Esophagus (tissue), 2 donors: ENCODE data around the gene PHACTR2. TPM values are rescaled to one million over a fixed set of nuclear protein-coding genes. Genes with fewer than 3 reads are reported as not detected.
A peak's percentile ranks its signal among the peaks of the same experiment; 100 is the strongest.

Experiments
- H3K27ac ChIP-seq, 2 donors: one replicate each; pipeline ENCODE4 v1.5.1; 2013; ENCODE audit warnings: low read depth in 2 of 2, mild to moderate bottlenecking in 2 of 2, inconsistent platforms in 1 of 2, low read length in 1 of 2, moderate library complexity in 1 of 2
- H3K27me3 ChIP-seq, 2 donors: one replicate each; pipeline ENCODE4 v1.6.1; 2013; ENCODE audit warnings: low read length in 2 of 2, control low read depth in 1 of 2, mild to moderate bottlenecking in 1 of 2; ENCODE audit not compliant: insufficient read depth in 2 of 2, control insufficient read depth in 1 of 2
- H3K36me3 ChIP-seq, 2 donors: one replicate each; pipeline ENCODE4 v1.6.1; 2013; ENCODE audit warnings: low read length in 1 of 2; ENCODE audit not compliant: control insufficient read depth in 2 of 2, insufficient read depth in 2 of 2
- H3K4me1 ChIP-seq, 2 donors: one replicate each; pipeline ENCODE4 v1.6.1; 2013; ENCODE audit warnings: low read length in 1 of 2; ENCODE audit not compliant: control insufficient read depth in 2 of 2, insufficient read depth in 2 of 2
- H3K4me3 ChIP-seq, 2 donors: one replicate each; pipeline ENCODE4 v1.5.1; 2013; ENCODE audit warnings: low read length in 2 of 2, mild to moderate bottlenecking in 2 of 2, low read depth in 1 of 2, moderate library complexity in 1 of 2
- H3K9me3 ChIP-seq, 2 donors: one replicate each; pipeline ENCODE4 v1.6.1; 2013; ENCODE audit warnings: mild to moderate bottlenecking in 2 of 2, low read depth in 1 of 2, low read length in 1 of 2, moderate library complexity in 1 of 2; ENCODE audit not compliant: control insufficient read depth in 2 of 2, insufficient read depth in 1 of 2
- WGBS, 2 donors: extraction: QIAGEN DNeasy Blood & Tissue Kit; methylation state at CpG; one replicate each; pipeline ENCODE4 v1.1.7; 2013; 5-methylcytosine and 5-hydroxymethylcytosine counted together
- polyA plus RNA-seq, 2 donors: library from polyadenylated mRNA; stranded (reverse); fragments of 200-250 nt; gene quantifications; one replicate each; pipeline ENCODE4 v1.2.3, GENCODE V29; 2013
- donor health status: healthy with polysubstance abuse.
- donor health status: Bipolar disorder and iron deficiency.

Gene PHACTR2
- polyA plus RNA-seq, 2 donors: 12.3 to 13.2 TPM

GRCh38 chr6:143673669-143674068, 4.1 kb upstream of the PHACTR2 start:
- Histone ChIP-seq H3K9me3 (no peaks in the 10 kb centered on the region), H3K27me3 (no peaks in the 10 kb centered on the region), H3K4me1 (peaks cover 0 to 6% of the 10 kb centered on the region in 2 donors), H3K4me3 (no peak overlapping the region), H3K36me3 (no peaks in the 10 kb centered on the region), H3K27ac (peak overlapping the region in 1 of 2 donors; percentile 1)
- 27 to 34% methylated on average over 4 of the region's 4 CpGs for WGBS, 2 donors

GRCh38 chr6:143674483-143675381, 3.0 kb upstream of the PHACTR2 start:
- WGBS, 2 donors: 77 to 80% methylated on average over 3 of the region's 3 CpGs
- peak overlapping the region; percentile 77 to 82 for H3K27ac ChIP-seq
- H3K4me3 ChIP-seq: no peak overlapping the region
- no peaks in the 10 kb centered on the region for H3K36me3 ChIP-seq
- no peaks in the 10 kb centered on the region for H3K27me3 ChIP-seq
- H3K9me3 ChIP-seq: no peaks in the 10 kb centered on the region
- peaks cover 0 to 6% of the 10 kb centered on the region in 2 donors for H3K4me1 ChIP-seq

- Histone ChIP-seq H3K4me1 (peaks cover 0 to 6% of the 10 kb centered on the region in 2 donors), H3K36me3 (no peaks in the 10 kb centered on the region), H3K9me3 (no peaks in the 10 kb centered on the region), H3K4me3 (no peak overlapping the region), H3K27me3 (no peaks in the 10 kb centered on the region), H3K27ac (peak overlapping the region; percentile 23 to 49)
These were observed 2.3 kb upstream of the PHACTR2 start for GRCh38 chr6:143675382-143675900.

GRCh38 chr6:143675946-143676345, 1.8 kb upstream of the PHACTR2 start:
- Histone ChIP-seq H3K27me3 (no peaks in the 10 kb centered on the region), H3K36me3 (no peaks in the 10 kb centered on the region), H3K4me1 (peaks cover 0 to 6% of the 10 kb centered on the region in 2 donors), H3K9me3 (no peaks in the 10 kb centered on the region), H3K4me3 (no peak overlapping the region), H3K27ac (peak overlapping the region in 1 of 2 donors; percentile 54)
- 49 to 56% methylated on average over 1 of the region's 1 CpG for WGBS, 2 donors

GRCh38 chr6:143676437-143677045, 1.2 kb upstream of the PHACTR2 start:
- no peaks in the 10 kb centered on the region for H3K9me3 ChIP-seq
- H3K4me1 ChIP-seq: peaks cover 0 to 6% of the 10 kb centered on the region in 2 donors
- H3K27me3 ChIP-seq: no peaks in the 10 kb centered on the region
- WGBS, 2 donors: 85 to 88% methylated on average over 4 of the region's 4 CpGs
- peak overlapping the region in 1 of 2 donors; percentile 31 for H3K27ac ChIP-seq
- H3K36me3 ChIP-seq: no peaks in the 10 kb centered on the region
- H3K4me3 ChIP-seq: no peak overlapping the region

GRCh38 chr6:143677577-143677890, 231 bp upstream of the PHACTR2 start:
- no peaks in the 10 kb centered on the region for H3K36me3 ChIP-seq
- H3K4me1 ChIP-seq: peaks cover 0 to 6% of the 10 kb centered on the region in 2 donors
- H3K9me3 ChIP-seq: peaks cover 0 to 2% of the 10 kb centered on the region in 2 donors
- 4 to 5% methylated on average over 9 of the region's 9 CpGs for WGBS, 2 donors
- peak overlapping the region in 1 of 2 donors; percentile 91 for H3K4me3 ChIP-seq
- H3K27ac ChIP-seq: peak overlapping the region; percentile 89 to 97
- H3K27me3 ChIP-seq: no peaks in the 10 kb centered on the region

GRCh38 chr6:143679041-143679440, 1.3 kb downstream of the PHACTR2 start:
- H3K36me3 ChIP-seq: no peaks in the 10 kb centered on the region
- H3K27me3 ChIP-seq: no peaks in the 10 kb centered on the region
- H3K27ac ChIP-seq: peak overlapping the region; percentile 31 to 55
- 16 to 19% methylated on average over 3 of the region's 3 CpGs for WGBS, 2 donors
- H3K9me3 ChIP-seq: peaks cover 0 to 2% of the 10 kb centered on the region in 2 donors
- H3K4me1 ChIP-seq: peaks cover 0 to 3% of the 10 kb centered on the region in 2 donors
- peak overlapping the region; percentile 15 to 91 for H3K4me3 ChIP-seq

- H3K27ac ChIP-seq: no peak overlapping the region
- peaks cover 0 to 2% of the 10 kb centered on the region in 2 donors for H3K9me3 ChIP-seq
- no peaks in the 10 kb centered on the region for H3K27me3 ChIP-seq
- H3K4me1 ChIP-seq: no peaks in the 10 kb centered on the region
- H3K4me3 ChIP-seq: peak overlapping the region in 1 of 2 donors; percentile 91
- H3K36me3 ChIP-seq: no peaks in the 10 kb centered on the region
- 58 to 61% methylated on average over 5 of the region's 5 CpGs for WGBS, 2 donors
These were observed 2.4 kb downstream of the PHACTR2 start for GRCh38 chr6:143680141-143680540.

- no peaks in the 10 kb centered on the region for H3K27me3 ChIP-seq
- no peaks in the 10 kb centered on the region for H3K4me1 ChIP-seq
- no peaks in the 10 kb centered on the region for H3K36me3 ChIP-seq
- H3K27ac ChIP-seq: no peak overlapping the region
- H3K9me3 ChIP-seq: peaks cover 0 to 2% of the 10 kb centered on the region in 2 donors
- 86 to 87% methylated on average over 3 of the region's 3 CpGs for WGBS, 2 donors
- H3K4me3 ChIP-seq: no peak overlapping the region
These were observed 5.0 kb downstream of the PHACTR2 start for GRCh38 chr6:143682805-143683204.
